Measurements from ENCODE around the gene OR51I2. TPM values are rescaled to one million over a fixed set of nuclear protein-coding genes. Genes with fewer than 3 reads are reported as not detected.

OR51I2 gene
- total and polyA plus RNA-seq, 9 of the 15 experiments (the other 6 are each of a cell fraction or from before 2014, with no cell fraction given): 0.06 to 0.61 (median 0.07) TPM; not detected in 6

DNA sequence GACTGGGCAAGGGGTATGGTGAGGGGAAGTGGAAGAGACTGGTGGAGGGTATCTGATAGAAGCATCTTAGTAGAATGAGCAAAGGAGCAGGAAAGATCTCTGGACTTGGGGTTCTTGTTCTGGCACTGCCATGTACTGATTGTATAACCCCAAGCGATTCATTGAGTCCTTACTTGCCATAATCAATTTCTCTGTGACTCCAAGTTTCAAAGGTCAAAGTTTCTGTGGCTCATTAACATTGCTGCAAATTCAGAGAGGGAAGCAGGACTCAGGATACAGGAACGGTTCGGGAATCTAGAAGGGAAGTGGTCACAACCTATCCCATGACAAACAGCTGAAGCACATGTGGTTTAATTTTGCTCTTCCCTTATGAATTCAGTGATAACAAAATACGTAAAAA lies 309 bp downstream of the OR51I2 start (continued):
- TF ChIP-seq, protein P1, sequence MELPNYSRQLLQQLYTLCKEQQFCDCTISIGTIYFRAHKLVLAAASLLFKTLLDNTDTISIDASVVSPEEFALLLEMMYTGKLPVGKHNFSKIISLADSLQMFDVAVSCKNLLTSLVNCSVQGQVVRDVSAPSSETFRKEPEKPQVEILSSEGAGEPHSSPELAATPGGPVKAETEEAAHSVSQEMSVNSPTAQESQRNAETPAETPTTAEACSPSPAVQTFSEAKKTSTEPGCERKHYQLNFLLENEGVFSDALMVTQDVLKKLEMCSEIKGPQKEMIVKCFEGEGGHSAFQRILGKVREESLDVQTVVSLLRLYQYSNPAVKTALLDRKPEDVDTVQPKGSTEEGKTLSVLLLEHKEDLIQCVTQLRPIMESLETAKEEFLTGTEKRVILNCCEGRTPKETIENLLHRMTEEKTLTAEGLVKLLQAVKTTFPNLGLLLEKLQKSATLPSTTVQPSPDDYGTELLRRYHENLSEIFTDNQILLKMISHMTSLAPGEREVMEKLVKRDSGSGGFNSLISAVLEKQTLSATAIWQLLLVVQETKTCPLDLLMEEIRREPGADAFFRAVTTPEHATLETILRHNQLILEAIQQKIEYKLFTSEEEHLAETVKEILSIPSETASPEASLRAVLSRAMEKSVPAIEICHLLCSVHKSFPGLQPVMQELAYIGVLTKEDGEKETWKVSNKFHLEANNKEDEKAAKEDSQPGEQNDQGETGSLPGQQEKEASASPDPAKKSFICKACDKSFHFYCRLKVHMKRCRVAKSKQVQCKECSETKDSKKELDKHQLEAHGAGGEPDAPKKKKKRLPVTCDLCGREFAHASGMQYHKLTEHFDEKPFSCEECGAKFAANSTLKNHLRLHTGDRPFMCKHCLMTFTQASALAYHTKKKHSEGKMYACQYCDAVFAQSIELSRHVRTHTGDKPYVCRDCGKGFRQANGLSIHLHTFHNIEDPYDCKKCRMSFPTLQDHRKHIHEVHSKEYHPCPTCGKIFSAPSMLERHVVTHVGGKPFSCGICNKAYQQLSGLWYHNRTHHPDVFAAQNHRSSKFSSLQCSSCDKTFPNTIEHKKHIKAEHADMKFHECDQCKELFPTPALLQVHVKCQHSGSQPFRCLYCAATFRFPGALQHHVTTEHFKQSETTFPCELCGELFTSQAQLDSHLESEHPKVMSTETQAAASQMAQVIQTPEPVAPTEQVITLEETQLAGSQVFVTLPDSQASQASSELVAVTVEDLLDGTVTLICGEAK (IDR thresholded peaks at IDR 0.05): no peak
- TF ChIP-seq, protein P1 (CRISPR knock-in tag; IDR thresholded peaks at IDR 0.05): no peak
